Thoracic aorta endothelial cell (primary cell): Measurements from ENCODE around the gene LSM11. TPM values are rescaled to one million over a fixed set of nuclear protein-coding genes. Genes with fewer than 3 reads are reported as not detected.

Source experiments
- small RNA-seq: library from RNA; depleted of rRNA; stranded (forward); fragments of <200 nt; gene quantifications from one replicate; pipeline ENCODE3, GENCODE V24; 2012
- total RNA-seq: library from RNA; depleted of rRNA; stranded (reverse); fragments of >200 nt; gene quantifications from 2 replicates; pipeline ENCODE4 v1.2.3, GENCODE V29; 2012

LSM11 gene
- total RNA-seq, result 10.5 and 11.9 TPM in 2 replicates

GRCh38 chr5:157743163-157744050 is at the start of gene LSM11:
TSS of gene LSM11 (plus strand) at chr5:157743712. CDS start at chr5:157743751, 39 bp downstream.

GRCh38 chr5:157731272-157732129 is 12.0 kb upstream of the LSM11 start, which contains the start of gene THG1L:
TSS of gene THG1L (plus strand) at chr5:157731420. CDS start at chr5:157731441, 21 bp downstream.

Small RNA genes lying within 50 kb of the gene (small RNA-seq; reads per million reads assigned to genes)
- gene AC026407.1, result not detected
- gene RNU6-260P, result not detected

Other genes with a start within 250 kb of the LSM11 start
- gene ADAM19, start 167.9 kb upstream of the LSM11 start, total RNA-seq, result 19.8 and 20.5 TPM in 2 replicates
- not detected in 2 replicates for gene SOX30, start 91.3 kb upstream of the LSM11 start, total RNA-seq
- gene C5orf52, start 72.2 kb upstream of the LSM11 start, total RNA-seq, result not detected in 2 replicates
- 5.9 and 6.7 TPM in 2 replicates for gene THG1L, start 12.3 kb upstream of the LSM11 start, total RNA-seq
- gene CLINT1, start 115.4 kb downstream of the LSM11 start, total RNA-seq, result 106 and 125 TPM in 2 replicates